T-helper 9 cell (primary cell): Measurements from ENCODE around the gene ACCSL.

Source experiments
- DNase-seq: peaks from one replicate; pipeline ENCODE4 v3.0.0-alpha.2; 2020

Gene ACCSL

DNA sequence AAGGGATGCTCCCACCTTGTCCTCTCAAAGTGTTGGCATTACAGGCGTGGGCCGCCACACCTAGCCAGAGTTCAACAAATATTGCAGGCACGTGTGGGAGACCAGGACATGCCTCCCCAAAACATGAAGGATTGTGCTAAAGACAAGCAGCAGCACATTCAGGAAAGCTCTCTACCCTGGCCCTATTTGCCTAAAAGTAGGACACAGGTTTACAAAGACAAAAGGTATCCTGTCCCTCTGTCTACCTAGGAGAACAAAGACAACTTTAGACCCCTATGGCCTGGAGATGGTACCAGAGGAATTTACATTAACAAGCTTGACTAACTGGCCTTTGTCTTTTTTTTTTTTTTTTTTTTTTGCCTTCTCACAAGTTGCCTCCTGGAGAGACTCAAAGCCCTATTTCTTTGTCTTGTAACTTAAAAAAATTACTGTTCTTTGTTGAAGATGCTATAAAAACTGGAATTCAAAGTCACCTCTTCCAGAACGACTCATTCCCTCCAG lies 17.4 kb downstream of the ACCSL start:
- DNase-seq, result no peak

DNA sequence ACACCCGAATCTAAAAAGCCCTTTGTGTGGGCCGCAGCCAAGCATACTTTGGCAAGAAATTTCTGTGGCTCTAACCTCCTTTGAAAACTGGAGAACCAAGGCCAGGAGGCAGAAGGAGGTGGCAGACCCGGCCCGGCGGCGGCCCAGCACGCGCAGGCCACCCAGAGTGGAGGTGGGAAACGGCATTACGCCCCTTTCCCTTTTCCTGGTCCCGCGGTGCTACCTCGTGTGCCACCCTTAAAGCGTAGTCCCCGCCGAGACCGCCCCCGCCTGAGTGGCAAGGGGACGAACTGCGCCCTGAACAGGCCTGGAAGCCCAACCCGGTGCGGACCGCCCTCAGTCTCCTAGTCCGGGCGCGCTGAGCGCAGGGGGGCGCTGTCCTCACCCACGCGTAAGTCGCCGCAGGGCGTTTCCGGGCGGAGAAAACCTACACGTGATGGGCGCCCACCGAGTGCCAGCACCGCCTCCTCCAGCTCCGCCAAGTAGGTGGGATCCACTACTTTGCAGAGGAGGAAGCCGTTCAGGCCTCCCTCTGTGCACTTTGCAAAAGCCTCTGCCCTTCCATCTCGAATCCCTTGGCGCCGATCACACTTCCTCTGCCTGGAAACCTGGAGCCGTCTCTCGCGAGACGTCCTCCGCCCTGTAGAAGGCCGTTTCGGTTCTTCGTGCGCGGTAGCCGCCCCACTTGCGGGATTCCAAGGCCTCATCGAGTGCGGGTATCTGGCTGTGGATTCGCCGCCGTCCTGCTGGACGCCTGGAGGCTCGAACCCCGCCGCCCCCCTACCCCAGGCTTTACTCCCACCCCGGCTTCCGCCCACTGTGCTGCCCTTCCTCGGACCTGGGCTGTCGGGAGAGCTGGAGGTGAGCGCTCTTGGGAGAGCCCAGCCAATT lies 18.3 kb downstream of the ACCSL start, which contains the start of gene ACCS:
ACCS (plus strand) TSS at position 430 of the 891 bp plus-strand sequence. CDS start 1,358 bp downstream, outside the sequence.
- peak; percentile 84 for DNase-seq

DNA sequence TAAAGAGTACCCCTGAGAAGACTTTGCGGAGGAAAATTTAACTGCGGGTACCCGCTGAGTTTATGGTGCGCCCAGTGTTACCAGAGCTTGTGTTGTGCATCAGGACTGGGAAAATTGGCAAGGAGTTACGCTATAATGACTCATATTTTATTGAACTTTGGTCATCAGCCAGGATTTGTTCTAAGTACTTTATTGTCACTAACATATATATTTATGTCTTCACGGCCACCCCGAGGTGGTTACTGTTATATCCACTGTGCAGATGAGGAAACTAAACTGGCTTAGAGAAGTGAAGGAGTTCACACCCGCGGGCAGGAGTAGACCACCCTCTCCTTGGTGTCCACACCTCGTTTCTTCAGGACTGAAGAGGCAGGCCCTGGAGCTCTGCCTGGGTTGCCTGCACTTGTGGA lies 19.0 kb downstream of the ACCSL start:
- no peak for DNase-seq

DNA sequence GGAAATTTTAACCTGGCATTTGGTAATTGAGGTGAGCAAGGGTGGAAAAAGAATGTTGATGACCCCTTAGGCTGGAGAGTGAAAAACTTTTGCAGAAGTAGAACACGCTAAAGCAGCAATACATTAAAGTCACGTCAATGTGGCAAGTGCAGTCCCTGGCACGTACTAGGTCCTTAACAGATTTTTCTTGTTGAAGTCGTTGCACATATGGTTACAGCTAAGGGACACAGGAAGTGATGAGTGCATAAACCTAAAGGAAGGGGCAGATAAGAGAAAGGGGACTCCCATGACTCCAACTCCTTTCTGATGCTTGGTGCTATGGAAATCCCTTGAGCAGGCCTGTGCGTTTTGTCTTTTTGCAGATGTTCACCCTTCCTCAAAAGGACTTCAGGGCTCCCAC lies 19.5 kb downstream of the ACCSL start:
- no peak for DNase-seq

DNA sequence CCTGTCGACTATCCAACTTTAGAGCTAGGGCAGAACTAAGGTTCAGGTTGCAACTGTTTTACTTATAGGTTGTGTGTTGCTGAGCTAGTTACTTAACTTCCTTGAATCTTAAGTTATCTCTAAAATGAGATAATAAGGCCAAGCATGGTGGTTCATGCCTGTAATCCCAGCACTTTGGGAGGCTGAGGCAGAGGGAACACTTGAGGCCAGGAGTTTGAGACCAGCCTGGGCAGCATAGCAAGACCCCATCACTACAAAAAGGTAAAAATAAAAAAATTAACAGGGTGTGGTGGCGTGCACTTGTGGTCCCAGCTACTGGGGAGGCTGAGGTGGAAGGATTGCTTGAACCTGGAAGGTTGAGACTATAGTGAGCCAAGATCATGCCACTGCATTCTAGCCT lies 20.4 kb downstream of the ACCSL start:
- no peak for DNase-seq

DNA sequence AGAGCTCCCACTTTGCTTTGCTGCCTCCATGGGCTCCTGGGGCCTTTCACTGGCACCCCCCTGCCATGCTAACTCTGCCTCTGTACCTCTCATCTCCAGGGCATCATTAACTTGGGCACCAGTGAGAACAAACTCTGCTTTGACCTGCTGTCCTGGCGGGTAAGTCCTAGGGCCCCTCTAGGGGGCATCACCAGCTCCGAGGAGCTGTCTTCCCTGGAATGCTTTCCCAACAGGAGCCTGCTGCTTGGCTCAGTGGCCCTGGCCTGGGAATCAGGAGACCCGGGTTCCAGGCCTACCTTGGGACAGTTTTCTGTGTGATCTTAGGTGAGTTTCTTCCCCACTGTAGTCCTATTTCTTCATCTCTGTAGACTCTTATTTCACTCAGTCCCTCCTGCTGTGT lies 23.4 kb downstream of the ACCSL start:
- DNase-seq, result no peak

DNA sequence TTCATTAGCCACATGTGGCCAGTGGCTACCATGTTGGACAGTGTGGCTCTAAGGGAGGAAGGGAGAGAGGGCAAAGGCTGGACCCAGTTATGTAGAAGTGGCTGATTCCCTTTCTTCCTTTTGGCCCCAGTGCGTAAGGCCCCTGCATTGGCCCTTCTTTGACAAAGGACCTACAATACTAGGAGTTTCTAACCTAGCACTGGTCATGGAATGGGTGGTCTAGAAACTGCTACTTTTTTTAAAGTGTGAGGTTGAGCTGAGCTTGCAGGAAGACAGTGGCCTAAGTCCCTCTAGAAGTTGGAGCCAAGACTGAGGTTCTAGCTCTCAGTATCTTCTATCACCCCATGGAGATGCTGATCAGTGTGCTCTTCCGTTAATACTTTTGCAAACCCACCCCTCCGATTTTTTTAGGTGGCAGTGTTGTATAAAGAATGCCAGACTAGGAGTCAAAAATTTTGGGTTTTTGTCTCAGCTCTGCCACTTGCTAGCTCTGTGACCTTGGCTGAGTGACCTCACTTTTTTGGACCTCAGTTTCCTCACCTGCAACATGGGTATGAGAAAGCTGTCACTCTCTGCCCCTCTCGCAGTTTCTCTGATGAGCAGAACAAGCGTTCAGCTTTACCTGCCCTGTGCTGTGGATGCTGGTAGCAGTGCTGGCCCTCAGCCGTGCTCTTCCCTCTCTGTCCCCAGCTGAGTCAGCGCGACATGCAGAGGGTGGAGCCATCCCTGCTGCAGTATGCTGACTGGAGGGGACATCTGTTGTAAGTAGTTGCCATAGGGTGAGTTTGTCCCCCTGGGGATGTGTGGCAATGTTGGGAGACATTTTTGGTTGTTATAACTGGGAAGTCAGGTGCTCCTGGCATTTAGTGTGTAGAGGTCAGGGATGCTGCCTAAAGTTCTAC lies 25.2 kb downstream of the ACCSL start:
- no peak for DNase-seq

DNA sequence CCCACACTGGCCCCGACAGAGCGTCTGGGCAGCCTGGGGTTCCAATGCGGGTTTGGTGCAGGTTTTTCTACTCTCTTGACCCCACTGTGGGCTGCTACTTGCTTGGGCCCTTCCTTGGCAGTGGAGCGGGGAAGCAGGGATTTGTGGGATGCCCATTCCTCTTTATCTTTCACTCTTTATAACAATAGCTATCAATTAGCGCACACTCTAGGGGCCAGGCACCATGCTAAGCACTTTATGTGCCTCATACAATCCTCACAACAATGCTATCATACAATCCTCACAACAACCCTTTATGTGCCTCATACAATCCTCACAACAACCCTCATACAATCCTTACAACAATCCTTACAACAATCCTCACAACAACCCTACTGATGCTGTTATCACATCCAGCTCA lies 31.0 kb downstream of the ACCSL start:
- no peak for DNase-seq

DNA sequence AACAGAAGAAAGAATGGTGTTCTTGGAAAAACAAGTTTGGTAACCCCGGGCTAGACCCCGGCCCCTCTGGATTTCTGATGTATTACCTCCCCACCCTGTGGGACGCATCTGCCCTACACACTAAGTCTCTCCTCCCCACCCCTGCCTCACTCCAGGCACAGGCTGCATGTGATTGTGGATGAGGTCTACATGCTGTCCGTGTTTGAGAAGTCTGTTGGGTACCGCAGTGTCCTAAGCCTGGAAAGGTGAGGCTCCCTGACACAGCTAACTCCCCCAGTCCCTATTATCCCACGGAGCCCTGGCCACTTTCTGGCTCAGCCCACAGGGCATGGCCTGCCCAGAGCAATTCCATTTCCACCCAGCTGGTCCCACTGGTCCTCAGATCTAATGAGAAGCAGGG lies 31.6 kb downstream of the ACCSL start:
- no peak for DNase-seq

DNA sequence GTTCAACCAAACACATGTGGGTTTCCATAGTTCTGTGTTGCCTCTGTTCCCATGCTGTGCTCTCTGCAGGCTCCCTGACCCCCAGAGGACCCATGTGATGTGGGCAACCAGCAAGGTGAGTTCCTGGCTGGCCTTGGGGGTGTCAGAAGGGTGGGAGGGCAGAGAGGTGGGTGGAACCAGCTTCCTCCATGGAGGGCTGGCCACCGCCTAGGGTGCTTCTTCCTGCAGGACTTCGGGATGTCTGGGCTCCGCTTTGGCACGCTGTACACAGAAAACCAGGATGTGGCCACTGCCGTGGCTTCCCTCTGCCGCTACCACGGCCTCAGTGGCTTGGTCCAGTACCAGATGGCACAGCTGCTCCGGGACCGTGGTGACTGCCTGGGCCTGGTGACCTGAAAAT lies 33.2 kb downstream of the ACCSL start:
- no peak for DNase-seq

DNA sequence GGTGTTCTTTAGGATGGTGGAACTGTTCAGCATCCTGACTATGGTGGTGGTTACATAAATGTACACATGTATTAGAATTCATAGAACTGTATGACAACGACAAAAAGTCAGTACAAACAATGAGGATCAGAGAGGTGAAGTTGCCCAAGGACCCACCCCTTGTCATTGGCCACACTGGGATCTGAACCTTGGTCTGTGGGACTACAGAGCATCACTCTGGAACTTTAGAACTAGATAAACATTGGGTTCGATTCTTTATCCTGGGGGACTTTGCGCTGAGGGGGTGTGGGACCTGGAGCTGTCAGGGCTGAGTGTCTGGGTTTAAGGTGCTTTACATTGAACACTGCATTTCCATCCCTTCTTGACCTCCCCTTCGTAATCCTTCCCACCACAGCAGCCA lies 34.9 kb downstream of the ACCSL start:
- DNase-seq, result no peak

DNA sequence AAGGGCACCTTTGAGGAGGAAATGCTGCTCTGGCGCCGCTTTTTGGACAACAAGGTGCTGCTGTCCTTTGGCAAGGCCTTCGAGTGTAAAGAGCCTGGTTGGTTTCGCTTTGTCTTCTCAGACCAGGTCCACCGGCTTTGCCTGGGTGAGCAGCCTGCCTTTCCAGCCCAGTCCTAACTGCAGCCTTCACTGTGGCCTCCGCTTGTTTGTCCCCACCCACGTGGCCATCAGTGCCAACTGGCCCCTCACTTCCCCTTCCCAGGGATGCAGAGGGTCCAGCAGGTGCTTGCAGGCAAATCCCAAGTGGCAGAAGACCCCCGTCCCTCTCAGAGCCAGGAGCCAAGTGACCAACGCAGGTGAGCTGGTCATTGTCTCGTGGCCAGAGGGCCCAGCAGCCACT lies 35.7 kb downstream of the ACCSL start:
- no peak for DNase-seq

DNA sequence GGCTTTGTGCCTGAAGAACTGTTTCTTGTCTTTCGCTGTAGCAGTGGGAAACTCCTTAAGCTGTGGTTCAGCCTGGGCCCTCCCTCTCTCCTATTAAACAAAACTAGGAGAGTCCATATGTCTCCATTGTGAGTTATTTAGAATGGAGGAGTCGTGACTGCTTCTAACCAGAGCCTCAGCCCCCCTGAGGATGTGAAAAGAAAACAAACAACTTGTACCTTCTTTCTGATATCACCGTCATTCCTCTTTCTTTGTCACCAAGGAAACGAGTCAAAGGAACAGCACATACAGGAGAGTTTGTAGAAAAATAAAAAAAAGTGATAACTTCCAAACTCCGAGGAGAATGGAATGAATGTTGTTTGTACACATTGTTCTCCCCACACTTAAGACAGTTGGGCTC lies 36.1 kb downstream of the ACCSL start:
- DNase-seq, result no peak

DNA sequence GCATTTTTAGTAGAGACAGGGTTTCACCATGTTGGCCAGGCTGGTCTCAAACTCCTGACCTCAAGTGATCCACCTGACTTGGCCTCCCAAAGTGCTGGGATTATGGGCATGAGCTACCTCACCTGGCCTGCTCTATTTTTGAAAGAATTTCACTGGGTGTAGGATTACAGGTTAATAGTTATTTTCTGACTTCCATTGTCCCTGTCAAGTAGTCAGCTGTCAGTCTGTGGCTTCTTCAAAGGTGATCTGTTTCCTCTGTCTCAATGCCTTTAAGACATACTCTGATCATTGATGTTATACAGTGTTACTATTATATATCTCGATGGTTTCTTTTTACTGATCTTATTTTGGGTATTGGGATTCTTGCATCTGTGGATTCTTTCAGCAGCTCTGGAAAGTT lies 37.5 kb downstream of the ACCSL start:
- DNase-seq, result no peak

DNA sequence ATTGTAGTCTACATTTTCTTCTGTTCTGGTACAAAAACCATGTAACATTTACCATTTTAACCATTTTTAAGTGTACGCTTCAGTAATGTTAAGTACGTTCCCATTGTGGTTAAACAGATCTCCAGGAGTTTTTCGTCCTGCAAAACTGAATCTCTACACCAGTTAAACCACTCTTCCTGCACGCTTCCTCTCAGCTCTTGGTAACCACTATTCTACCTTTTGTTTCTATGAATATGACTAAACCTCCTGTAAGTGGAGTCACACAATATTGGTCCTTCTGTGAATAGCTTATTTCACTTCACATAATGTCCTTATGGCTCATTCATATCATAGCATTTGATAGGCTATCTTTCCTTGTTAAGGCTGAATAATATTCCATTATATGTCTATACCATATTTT lies 40.6 kb downstream of the ACCSL start:
- no peak for DNase-seq

DNA sequence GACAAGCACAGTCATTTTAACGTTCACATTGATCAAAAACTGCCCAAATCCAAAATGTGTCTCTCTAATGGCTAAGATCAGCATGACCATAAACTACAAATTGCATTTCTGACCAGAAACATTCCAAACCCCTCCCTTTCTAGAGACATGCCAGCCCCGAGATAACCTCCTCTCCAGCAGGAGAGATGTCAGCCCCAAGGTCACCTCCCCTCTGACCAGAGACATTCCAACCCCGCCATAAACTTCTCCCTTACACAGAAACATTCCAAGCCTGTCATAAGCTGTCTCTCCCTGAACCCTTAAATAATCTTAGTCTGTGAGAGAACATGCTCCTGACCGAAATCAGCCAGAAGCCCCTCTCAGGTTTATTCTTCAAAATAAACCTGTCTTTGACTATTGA lies 41.1 kb downstream of the ACCSL start:
- DNase-seq, result no peak

DNA sequence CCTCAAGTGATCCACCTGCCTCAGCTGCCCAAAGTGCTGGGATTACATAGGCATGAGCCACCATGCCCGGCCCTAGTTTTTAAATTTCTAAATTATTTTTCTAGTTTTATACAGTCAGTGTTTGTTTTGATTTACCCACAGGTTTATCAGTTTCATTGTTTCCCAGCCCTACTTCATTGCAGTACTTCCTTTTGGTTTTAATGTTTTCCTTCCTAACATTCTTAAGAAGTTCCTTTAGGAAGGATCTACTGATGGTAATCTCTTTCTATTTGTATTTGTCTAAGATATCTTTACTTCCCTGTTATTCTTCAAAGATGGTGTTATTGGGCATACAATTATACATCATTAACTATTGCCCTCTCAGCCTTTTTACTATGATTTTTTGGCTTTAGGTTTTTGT lies 42.8 kb downstream of the ACCSL start:
- DNase-seq, result no peak

DNA sequence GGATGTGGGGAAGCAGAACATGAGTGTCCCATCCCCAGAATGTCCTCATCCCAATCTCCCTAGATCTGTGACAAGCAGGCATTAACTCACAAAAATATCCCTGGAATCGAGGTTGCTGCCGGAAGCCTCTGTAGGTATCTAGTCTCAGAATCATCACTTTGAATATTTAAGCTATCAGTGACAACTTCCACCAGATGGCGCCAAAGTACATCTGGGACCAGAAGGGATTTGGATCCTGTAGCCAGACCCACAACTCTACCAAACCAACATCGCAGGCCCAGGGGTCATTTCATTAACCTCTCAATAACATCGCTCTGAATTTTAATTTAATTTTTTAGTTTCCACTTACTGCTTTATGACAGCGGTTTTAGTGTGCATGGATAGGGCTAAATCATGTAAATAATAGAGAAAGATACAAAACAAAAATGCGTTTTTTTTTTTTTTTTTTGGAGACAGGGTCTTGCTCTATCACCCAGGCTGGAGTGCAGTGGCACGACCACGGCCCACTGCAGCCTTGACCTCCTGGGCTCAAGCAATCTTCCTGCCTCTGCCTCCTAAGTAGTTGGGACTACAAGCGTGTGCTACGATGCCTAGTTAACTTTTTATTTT lies 46.6 kb downstream of the ACCSL start:
- DNase-seq, result peak; percentile 80

DNA sequence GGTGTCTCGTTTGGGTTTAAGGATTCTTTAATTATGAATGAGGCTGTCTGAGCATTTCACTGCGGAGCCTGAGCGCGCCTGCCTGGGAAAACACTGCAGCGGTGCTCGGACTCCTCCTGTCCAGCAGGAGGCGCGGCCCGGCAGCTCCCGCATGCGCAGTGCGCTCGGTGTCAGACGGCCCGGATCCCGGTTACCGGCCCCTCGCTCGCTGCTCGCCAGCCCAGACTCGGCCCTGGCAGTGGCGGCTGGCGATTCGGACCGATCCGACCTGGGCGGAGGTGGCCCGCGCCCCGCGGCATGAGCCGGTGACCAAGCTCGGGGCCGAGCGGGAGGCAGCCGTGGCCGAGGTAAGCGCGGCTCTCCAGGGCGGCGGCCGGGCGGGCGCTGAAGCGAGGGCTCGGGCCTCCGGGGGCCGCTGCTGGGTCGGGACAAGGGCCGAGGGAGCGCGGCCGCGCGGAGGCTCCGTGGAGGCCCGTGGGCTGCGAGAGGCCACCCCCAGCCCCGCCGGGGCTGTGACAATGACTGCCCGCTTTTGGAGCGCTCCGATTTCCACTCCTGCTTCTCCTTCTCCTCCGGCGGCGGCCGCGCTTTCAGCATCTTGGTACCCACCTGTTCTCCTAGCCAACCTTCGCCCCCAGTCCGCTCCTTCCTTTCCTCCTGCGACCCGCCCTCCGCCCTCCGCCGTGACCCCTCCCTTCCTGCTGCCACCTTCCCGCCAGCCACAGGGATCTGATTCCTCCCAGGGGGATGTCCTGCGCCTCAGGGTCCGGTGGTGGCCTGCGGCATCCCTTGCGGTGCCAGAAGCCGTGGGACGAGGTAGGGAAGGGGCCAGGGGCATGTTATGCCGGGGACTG lies 48.0 kb downstream of the ACCSL start, which contains the start of gene EXT2:
EXT2 (plus strand) TSS at position 173 of the 854 bp plus-strand sequence. CDS start 12,035 bp downstream, outside the sequence.
- peak; percentile 82 for DNase-seq

DNA sequence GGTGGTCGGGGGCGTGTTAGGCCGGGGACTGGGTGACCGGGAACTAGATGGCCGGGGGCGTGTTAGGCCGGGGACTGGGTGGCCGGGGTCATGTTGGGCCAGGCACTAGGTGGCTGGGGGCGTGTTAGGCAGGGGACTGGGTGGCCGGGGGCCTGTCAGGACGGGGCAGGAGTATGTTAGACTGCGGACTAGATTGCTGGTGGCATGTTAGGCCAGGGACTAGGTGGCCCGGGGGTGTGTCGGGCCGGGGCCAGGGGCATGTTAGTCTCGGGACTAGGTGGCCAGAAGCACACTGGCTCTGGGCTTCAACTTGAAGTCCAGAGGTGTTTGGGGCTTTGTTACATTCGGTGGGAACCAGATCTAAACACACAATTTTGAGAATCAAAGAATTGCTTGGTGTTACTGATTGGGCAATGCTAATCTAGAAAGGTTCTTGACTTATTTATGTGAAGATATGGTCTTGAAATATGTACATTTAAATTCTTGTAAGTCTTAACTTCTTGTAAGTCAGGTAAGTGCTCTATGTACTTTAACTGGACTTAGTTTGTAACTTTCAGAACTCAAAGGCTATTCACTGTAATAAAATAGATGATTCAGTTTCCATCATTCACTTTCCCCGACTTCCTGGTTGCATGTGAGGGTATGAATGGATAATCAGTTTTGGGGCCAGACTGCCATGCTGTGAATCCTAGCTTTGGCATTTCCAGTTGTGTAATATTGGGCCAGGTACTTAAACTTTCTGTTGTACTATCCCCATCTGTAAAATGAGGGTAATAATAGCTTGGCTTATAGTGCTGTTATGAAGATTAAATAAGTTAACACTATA lies 48.8 kb downstream of the ACCSL start:
- DNase-seq, result no peak

DNA sequence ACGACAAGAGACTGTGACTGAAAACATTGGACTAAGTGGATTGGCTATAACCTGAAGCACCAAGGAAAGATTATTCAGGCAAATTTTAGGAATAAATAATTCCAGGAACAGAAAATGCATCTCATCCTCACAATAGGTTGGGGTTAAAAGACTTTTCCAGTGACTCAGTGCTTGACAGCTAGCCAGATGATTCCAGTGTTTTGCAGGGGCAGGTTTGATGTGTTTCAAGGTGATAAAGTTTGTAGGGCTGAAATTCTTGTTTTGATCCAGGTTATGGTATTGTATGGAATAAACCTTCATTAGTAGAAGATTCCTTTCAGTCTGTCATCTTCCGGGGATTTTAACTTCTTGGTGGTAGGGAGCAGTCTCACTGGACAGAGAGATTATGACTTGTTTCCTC lies 50.0 kb downstream of the ACCSL start:
- no peak for DNase-seq
